Activated CD8-positive, alpha-beta memory T cell treated with anti-CD3 and anti-CD28 coated beads, Interleukin-2, amount 10 ng/mL, durations not matched to agents 7 days and 5 days (primary cell): Measurements from ENCODE around the gene HNF1A. TPM values are rescaled to one million over a fixed set of nuclear protein-coding genes. Genes with fewer than 3 reads are reported as not detected.
"Not testable (repeated sequence)": the region's sequence is repeated elsewhere in the genome, so short reads cannot be mapped to it uniquely, and the experiment has no call there.

ENCODE experiments used
- ATAC-seq: fragments of 150-1000 bp; cut with Tn5 transposase; one replicate; pipeline ENCODE4 v1.10.0; 2021; ENCODE audit warnings: moderate library complexity
- CTCF ChIA-PET: fragments of 350-600 bp; sonication (Branson Sonifier 250); formaldehyde crosslinking; loops from one replicate; lab custom pipeline; 2021; ENCODE audit warnings: antibody characterized with exemption; lab: Charles Lee
- DNase-seq: peaks from one replicate; pipeline ENCODE4 v3.0.0-alpha.2; 2020
- H3K27ac Mint-ChIP-seq: one replicate; pipeline ENCODE4 v1.8.0; 2021; ENCODE audit warnings: mild to moderate bottlenecking, mixed read lengths
- H3K27me3 Mint-ChIP-seq: one replicate; pipeline ENCODE4 v1.8.0; 2021; ENCODE audit warnings: mixed read lengths
- H3K36me3 Mint-ChIP-seq: one replicate; pipeline ENCODE4 v1.8.0; 2021; ENCODE audit warnings: mild to moderate bottlenecking, mixed read lengths
- H3K4me1 Mint-ChIP-seq: one replicate; pipeline ENCODE4 v1.8.0; 2021; ENCODE audit warnings: mixed read lengths
- H3K4me3 Mint-ChIP-seq: one replicate; pipeline ENCODE4 v1.8.0; 2021; ENCODE audit warnings: mild to moderate bottlenecking, moderate library complexity, mixed read lengths
- H3K9me3 Mint-ChIP-seq: one replicate; pipeline ENCODE4 v1.8.0; 2022; ENCODE audit warnings: low read depth, mixed read lengths
- total RNA-seq, 2 experiments: library from RNA; stranded (reverse); gene quantifications; one replicate each; pipeline ENCODE4 v1.2.3, GENCODE V29; 2021

HNF1A gene
- total RNA-seq, 2 experiments from 2014 or later, result not detected

GRCh38 chr12:121033625-121034349 lies 55.4 kb downstream of the HNF1A start:
- H3K27me3 Mint-ChIP-seq, result no peaks in the 10 kb centered on the region
- peaks cover 57% of the 10 kb centered on the region for H3K4me1 Mint-ChIP-seq
- H3K36me3 Mint-ChIP-seq, result peaks cover 84% of the 10 kb centered on the region
- peak overlapping the region; percentile 86 for H3K27ac Mint-ChIP-seq
- CTCF ChIA-PET, result interaction anchor here (0.8 to 7.8 kb wide), 4 partner anchors 12 to 385 kb away, joined by 3 to 73 read pairs (median 3); no protein-coding TSS in a partner anchor
- H3K4me3 Mint-ChIP-seq, result peak overlapping the region; percentile 93
- peaks cover 1% of the 10 kb centered on the region for H3K9me3 Mint-ChIP-seq
- ATAC-seq (peak; percentile 66), DNase-seq (peak; percentile 80)

- DNase-seq (no peak), ATAC-seq (no peak)
- Mint-ChIP-seq H3K36me3 (peaks cover 84% of the 10 kb centered on the region), H3K9me3 (peaks cover 1% of the 10 kb centered on the region), H3K27ac (peak overlapping the region; percentile 86), H3K27me3 (no peaks in the 10 kb centered on the region), H3K4me1 (peaks cover 59% of the 10 kb centered on the region), H3K4me3 (peak overlapping the region; percentile 93)
- CTCF ChIA-PET, result interaction anchor here (0.5 to 7.8 kb wide), 4 partner anchors 13 to 1032 kb away, joined by 3 to 73 read pairs (median 4); no protein-coding TSS in a partner anchor
Observed at GRCh38 chr12:121034616-121035305, 56.4 kb downstream of the HNF1A start.

GRCh38 chr12:121036810-121037326 lies 58.5 kb downstream of the HNF1A start:
- Mint-ChIP-seq H3K27me3 (no peaks in the 10 kb centered on the region), H3K36me3 (peaks cover 68% of the 10 kb centered on the region), H3K9me3 (peaks cover 1% of the 10 kb centered on the region), H3K4me3 (peak overlapping the region; percentile 93), H3K27ac (peak overlapping the region; percentile 97), H3K4me1 (peaks cover 59% of the 10 kb centered on the region)
- ATAC-seq (peak; percentile 5), DNase-seq (peak; percentile 62)
- CTCF ChIA-PET, result interaction anchor here (1.2 to 7.8 kb wide), 4 partner anchors 21 to 92 kb away, joined by 3 to 73 read pairs (median 4); partner anchors contain the start of gene C12orf43

GRCh38 chr12:121038861-121039668 lies 60.7 kb downstream of the HNF1A start, which contains the start of gene OASL:
OASL (minus strand) TSS chr12:121039246; CDS start chr12:121038971, 275 bp downstream.
- H3K4me1 Mint-ChIP-seq, result peaks cover 39% of the 10 kb centered on the region
- ATAC-seq (peak; percentile 80), DNase-seq (peak; percentile 87)
- peaks cover 51% of the 10 kb centered on the region for H3K36me3 Mint-ChIP-seq
- H3K4me3 Mint-ChIP-seq, result peak within 1 kb of the TSS; percentile 93
- H3K9me3 Mint-ChIP-seq, result peaks cover 1% of the 10 kb centered on the region
- H3K27ac Mint-ChIP-seq, result peak within 1 kb of the TSS; percentile 97
- peaks cover 12% of the 10 kb centered on the region for H3K27me3 Mint-ChIP-seq
- CTCF ChIA-PET, result interaction anchor here (0.7 to 7.8 kb wide), 3 partner anchors 9 to 185 kb away, joined by 3 to 73 read pairs (median 4); no protein-coding TSS in a partner anchor

- CTCF ChIA-PET, result interaction anchor here (0.6 kb wide), 1 partner anchor 21 kb away, joined by 3 read pairs; no protein-coding TSS in a partner anchor
- no peaks in the 10 kb centered on the region for H3K9me3 Mint-ChIP-seq
- H3K27ac Mint-ChIP-seq, result no peak overlapping the region
Observed at GRCh38 chr12:121043067-121043466, 64.7 kb downstream of the HNF1A start.

GRCh38 chr12:121047400-121047799 lies 69.1 kb downstream of the HNF1A start:
- H3K9me3 Mint-ChIP-seq, ATAC-seq, H3K36me3 Mint-ChIP-seq, DNase-seq, H3K27ac Mint-ChIP-seq: not testable (repeated sequence)
- CTCF ChIA-PET, result interaction anchor here (3.0 kb wide), 1 partner anchor 12 kb away, joined by 16 read pairs; no protein-coding TSS in a partner anchor
- H3K4me1 Mint-ChIP-seq, result peaks cover 19% of the 10 kb centered on the region
- H3K4me3 Mint-ChIP-seq, result peak overlapping the region; percentile 63
- H3K27me3 Mint-ChIP-seq, result peaks cover 29% of the 10 kb centered on the region

More at GRCh38 chr12:121043067-121043466, 64.7 kb downstream of the HNF1A start:
- DNase-seq (no peak), ATAC-seq (no peak)
- H3K4me1 Mint-ChIP-seq, result peaks cover 24% of the 10 kb centered on the region
- H3K27me3 Mint-ChIP-seq, result peaks cover 17% of the 10 kb centered on the region
- peaks cover 14% of the 10 kb centered on the region for H3K36me3 Mint-ChIP-seq
- H3K4me3 Mint-ChIP-seq, result no peak overlapping the region

GRCh38 chr12:121048442-121048841 lies 70.1 kb downstream of the HNF1A start:
- CTCF ChIA-PET, result interaction anchor here (0.9 to 3.0 kb wide), 5 partner anchors 9 to 15 kb away, joined by 3 to 16 read pairs (median 4); no protein-coding TSS in a partner anchor
- Mint-ChIP-seq H3K9me3 (no peaks in the 10 kb centered on the region), H3K4me3 (peak overlapping the region; percentile 63), H3K4me1 (peaks cover 19% of the 10 kb centered on the region), H3K36me3 (peaks cover 2% of the 10 kb centered on the region), H3K27ac (peak overlapping the region; percentile 76), H3K27me3 (peaks cover 22% of the 10 kb centered on the region)
- DNase-seq (no peak), ATAC-seq (no peak)

GRCh38 chr12:121050725-121051124 lies 72.4 kb downstream of the HNF1A start:
- peaks cover 9% of the 10 kb centered on the region for H3K4me1 Mint-ChIP-seq
- H3K36me3 Mint-ChIP-seq, result no peaks in the 10 kb centered on the region
- H3K27me3 Mint-ChIP-seq, result peaks cover 13% of the 10 kb centered on the region
- no peak overlapping the region for H3K27ac Mint-ChIP-seq
- no peak for ATAC-seq
- peak; percentile 7 for DNase-seq
- H3K9me3 Mint-ChIP-seq, result no peaks in the 10 kb centered on the region
- CTCF ChIA-PET, result interaction anchor here (1.1 to 2.3 kb wide), 5 partner anchors 10 to 59 kb away, joined by 3 to 16 read pairs (median 4); no protein-coding TSS in a partner anchor
- H3K4me3 Mint-ChIP-seq, result no peak overlapping the region

Other genes starting within 250 kb of the HNF1A start
- 10 to 100 TPM; 21.3 to 24.2 TPM for gene SPPL3, start 74.2 kb upstream of the HNF1A start, total RNA-seq
- 10 to 100 TPM; 16.4 to 24.6 TPM for gene C12orf43, start 37.9 kb downstream of the HNF1A start, total RNA-seq
- gene OASL, start 60.7 kb downstream of the HNF1A start, total RNA-seq, result 100 to 1,000 TPM in 1 of 2 experiments, 10 to 100 TPM in 1; 55.3 to 135 TPM
- gene P2RX7, start 154.3 kb downstream of the HNF1A start, total RNA-seq, result 10 to 100 TPM in 1 of 2 experiments, 1 to 10 TPM in 1; 7.5 to 14.4 TPM
- 10 to 100 TPM; 52.6 to 64.8 TPM for gene P2RX4, start 231.6 kb downstream of the HNF1A start, total RNA-seq